ENCODE measurements around the gene NMT1. TPM values are rescaled to one million over a fixed set of nuclear protein-coding genes. Genes with fewer than 3 reads are reported as not detected.
A peak's percentile ranks its signal among the peaks of the same experiment; 100 is the strongest.

The NMT1 gene
- total and polyA plus RNA-seq, 2 of the 13 experiments (the other 11 are each of a cell fraction or from before 2014, with no cell fraction given) = 75.7 to 142 TPM

DNA sequence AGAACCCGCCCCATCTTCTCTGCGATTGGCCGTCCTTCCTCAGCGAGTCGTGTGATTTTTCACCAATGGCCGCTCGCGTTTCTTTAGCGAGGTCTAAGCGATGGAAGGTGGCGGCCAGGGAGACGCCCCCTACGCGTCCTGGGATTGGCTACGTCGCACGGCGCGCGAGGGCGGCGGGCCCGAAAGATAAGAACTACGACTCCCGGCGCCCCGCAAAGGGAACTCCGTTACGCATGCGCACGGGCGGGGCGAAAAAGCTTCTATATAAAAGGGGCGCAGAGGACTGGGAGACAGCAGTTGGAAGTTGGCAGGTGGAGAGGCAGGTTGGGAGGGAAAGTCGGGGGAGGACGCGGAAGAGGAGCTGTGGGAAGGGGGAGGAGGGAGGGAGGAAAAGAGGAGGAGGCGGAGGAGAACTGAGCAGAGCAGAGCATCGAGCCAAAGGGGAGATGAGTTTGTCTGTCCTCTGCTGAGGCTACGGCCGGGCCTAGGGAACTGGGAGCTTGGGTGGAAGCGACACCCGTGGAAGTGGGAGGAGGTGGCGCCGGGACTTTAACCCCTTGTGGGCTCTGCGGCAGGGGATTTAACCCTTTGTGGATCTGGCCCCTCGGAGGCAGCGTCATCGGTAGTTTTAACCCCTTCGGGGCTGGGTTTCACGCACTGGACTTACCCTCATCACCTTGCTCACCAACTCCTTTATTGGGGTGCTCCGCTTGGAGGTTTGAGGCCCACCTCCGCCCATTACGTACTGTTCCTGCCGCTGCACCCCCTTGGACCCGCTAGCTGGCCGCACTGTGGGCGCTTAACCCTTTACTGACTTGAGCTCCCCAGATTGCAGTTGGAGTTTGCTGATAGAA is 87.3 kb downstream of the NMT1 start, which contains the start of gene HEXIM1 (continued):
- no peak; the same call in 1 of the 2 replicates for TF ChIP-seq ZNF234 (CRISPR knock-in tag; conservative IDR thresholded peaks at IDR 0.05)
- TF ChIP-seq, protein P1, sequence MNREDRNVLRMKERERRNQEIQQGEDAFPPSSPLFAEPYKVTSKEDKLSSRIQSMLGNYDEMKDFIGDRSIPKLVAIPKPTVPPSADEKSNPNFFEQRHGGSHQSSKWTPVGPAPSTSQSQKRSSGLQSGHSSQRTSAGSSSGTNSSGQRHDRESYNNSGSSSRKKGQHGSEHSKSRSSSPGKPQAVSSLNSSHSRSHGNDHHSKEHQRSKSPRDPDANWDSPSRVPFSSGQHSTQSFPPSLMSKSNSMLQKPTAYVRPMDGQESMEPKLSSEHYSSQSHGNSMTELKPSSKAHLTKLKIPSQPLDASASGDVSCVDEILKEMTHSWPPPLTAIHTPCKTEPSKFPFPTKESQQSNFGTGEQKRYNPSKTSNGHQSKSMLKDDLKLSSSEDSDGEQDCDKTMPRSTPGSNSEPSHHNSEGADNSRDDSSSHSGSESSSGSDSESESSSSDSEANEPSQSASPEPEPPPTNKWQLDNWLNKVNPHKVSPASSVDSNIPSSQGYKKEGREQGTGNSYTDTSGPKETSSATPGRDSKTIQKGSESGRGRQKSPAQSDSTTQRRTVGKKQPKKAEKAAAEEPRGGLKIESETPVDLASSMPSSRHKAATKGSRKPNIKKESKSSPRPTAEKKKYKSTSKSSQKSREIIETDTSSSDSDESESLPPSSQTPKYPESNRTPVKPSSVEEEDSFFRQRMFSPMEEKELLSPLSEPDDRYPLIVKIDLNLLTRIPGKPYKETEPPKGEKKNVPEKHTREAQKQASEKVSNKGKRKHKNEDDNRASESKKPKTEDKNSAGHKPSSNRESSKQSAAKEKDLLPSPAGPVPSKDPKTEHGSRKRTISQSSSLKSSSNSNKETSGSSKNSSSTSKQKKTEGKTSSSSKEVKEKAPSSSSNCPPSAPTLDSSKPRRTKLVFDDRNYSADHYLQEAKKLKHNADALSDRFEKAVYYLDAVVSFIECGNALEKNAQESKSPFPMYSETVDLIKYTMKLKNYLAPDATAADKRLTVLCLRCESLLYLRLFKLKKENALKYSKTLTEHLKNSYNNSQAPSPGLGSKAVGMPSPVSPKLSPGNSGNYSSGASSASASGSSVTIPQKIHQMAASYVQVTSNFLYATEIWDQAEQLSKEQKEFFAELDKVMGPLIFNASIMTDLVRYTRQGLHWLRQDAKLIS (CRISPR knock-in tag; IDR thresholded peaks at IDR 0.05) = peak; percentile 91
- peak; percentile 91 for TF ChIP-seq ZNF747 (CRISPR knock-in tag; IDR thresholded peaks at IDR 0.05; ENCODE audit: borderline replicate concordance)
- TF ChIP-seq TFDP1 (CRISPR knock-in tag; IDR thresholded peaks at IDR 0.05; ENCODE audit: borderline replicate concordance) = peak; percentile 86
- TF ChIP-seq ZNF264 (CRISPR knock-in tag; IDR thresholded peaks at IDR 0.05) = no peak; the same call in 1 of the 2 replicates
- TF ChIP-seq GZF1 (CRISPR knock-in tag; IDR thresholded peaks at IDR 0.05) = peak; percentile 70; the same call in 1 of the 2 replicates
- TF ChIP-seq IRF9 (CRISPR knock-in tag; IDR thresholded peaks at IDR 0.05; ENCODE audit: borderline replicate concordance) = peak; percentile 96
- no peak for TF ChIP-seq ZNF570 (CRISPR knock-in tag; IDR thresholded peaks at IDR 0.05; ENCODE audit: borderline replicate concordance)
- peak; percentile 95 for TF ChIP-seq ZMYM4 (CRISPR knock-in tag; IDR thresholded peaks at IDR 0.05)
- no peak for TF ChIP-seq ZNF484 (CRISPR knock-in tag; IDR thresholded peaks at IDR 0.05; ENCODE audit: borderline replicate concordance, low read depth)
- TF ChIP-seq ZNF530 (CRISPR knock-in tag; IDR thresholded peaks at IDR 0.05; ENCODE audit: low read depth) = no peak
- TF ChIP-seq ZNF256 (CRISPR knock-in tag; conservative IDR thresholded peaks at IDR 0.05) = no peak
- no peak; the same call in none of the 2 replicates for TF ChIP-seq PPARG (CRISPR knock-in tag; conservative IDR thresholded peaks at IDR 0.05)
- no peak for TF ChIP-seq HDAC6 (IDR thresholded peaks at IDR 0.05; ENCODE audit: low read depth, low read length)
- TF ChIP-seq ZKSCAN8 (CRISPR knock-in tag; IDR thresholded peaks at IDR 0.05; ENCODE audit: borderline replicate concordance) = peak; percentile 77
- TF ChIP-seq, protein P2, sequence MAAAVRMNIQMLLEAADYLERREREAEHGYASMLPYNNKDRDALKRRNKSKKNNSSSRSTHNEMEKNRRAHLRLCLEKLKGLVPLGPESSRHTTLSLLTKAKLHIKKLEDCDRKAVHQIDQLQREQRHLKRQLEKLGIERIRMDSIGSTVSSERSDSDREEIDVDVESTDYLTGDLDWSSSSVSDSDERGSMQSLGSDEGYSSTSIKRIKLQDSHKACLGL (CRISPR knock-in tag; IDR thresholded peaks at IDR 0.05) = peak; percentile 82
- TF ChIP-seq, protein P3, sequence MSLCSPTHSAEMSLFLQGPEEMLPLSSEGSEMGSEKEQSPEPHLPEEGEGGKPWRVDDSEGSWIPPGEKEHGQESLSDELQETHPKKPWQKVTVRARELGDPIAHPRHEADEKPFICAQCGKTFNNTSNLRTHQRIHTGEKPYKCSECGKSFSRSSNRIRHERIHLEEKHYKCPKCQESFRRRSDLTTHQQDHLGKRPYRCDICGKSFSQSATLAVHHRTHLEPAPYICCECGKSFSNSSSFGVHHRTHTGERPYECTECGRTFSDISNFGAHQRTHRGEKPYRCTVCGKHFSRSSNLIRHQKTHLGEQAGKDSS (CRISPR knock-in tag; IDR thresholded peaks at IDR 0.05; ENCODE audit: borderline replicate concordance, low read depth) = peak; percentile 85
- peak; percentile 87 for TF ChIP-seq NFYB (CRISPR knock-in tag; IDR thresholded peaks at IDR 0.05)

Measured in HepG2 (cell line).